CD4-positive, alpha-beta memory T cell (primary cell): Measurements from ENCODE around the gene PPAN. TPM values are rescaled to one million over a fixed set of nuclear protein-coding genes. Genes with fewer than 3 reads are reported as not detected.

Source experiments
- CTCF ChIA-PET: fragments of 350-600 bp; sonication (Branson Sonifier 250); formaldehyde crosslinking; loops from one replicate; lab custom pipeline; 2021; ENCODE audit warnings: inconsistent platforms; ENCODE audit not compliant: partially characterized antibody; lab: Charles Lee
- POLR2A ChIA-PET: fragments of 350-600 bp; sonication (Branson Sonifier 250); formaldehyde crosslinking; loops from one replicate; lab custom pipeline; 2021; ENCODE audit not compliant: partially characterized antibody; lab: Charles Lee
- DNase-seq, 5 donors: peaks; one replicate each; pipeline versions ENCODE4 v3.0.0 to v3.0.0-alpha.2; 2020 to 2022; ENCODE audit warnings: mixed read lengths in 1 of 5
- H3K27ac ChIP-seq: one replicate; pipeline ENCODE4 v1.7.0; 2013; ENCODE audit warnings: low read depth, low read length
- H3K27me3 ChIP-seq: 2 replicates; pipeline ENCODE4 v1.7.0; 2013; ENCODE audit warnings: mild to moderate bottlenecking, low read length, moderate library complexity; ENCODE audit not compliant: insufficient read depth
- H3K36me3 ChIP-seq: 2 replicates; pipeline ENCODE4 v1.7.0; 2013; ENCODE audit warnings: mild to moderate bottlenecking, low read length, moderate library complexity; ENCODE audit not compliant: insufficient read depth
- H3K4me1 ChIP-seq: 2 replicates; pipeline ENCODE4 v1.7.0; 2013; ENCODE audit warnings: mild to moderate bottlenecking, low read length, moderate library complexity; ENCODE audit not compliant: insufficient read depth
- H3K4me3 ChIP-seq, 2 donors: one replicate each; pipeline ENCODE4 v1.7.0; 2013; ENCODE audit warnings: low read length in 2 of 2, mild to moderate bottlenecking in 1 of 2
- H3K9me3 ChIP-seq, 2 donors: one replicate each; pipeline ENCODE4 v1.7.0; 2013; ENCODE audit warnings: low read length in 2 of 2, control low read depth in 1 of 2; ENCODE audit not compliant: control insufficient read depth in 1 of 2
- H3K27ac Mint-ChIP-seq, 7 donors: one replicate each; pipeline ENCODE4 v1.8.0; 2020 to 2021; ENCODE audit warnings: mixed read lengths in 7 of 7, mild to moderate bottlenecking in 6 of 7, inconsistent platforms in 3 of 7, moderate library complexity in 3 of 7
- H3K27me3 Mint-ChIP-seq, 2 donors: one replicate each; pipeline ENCODE4 v1.8.0; 2020 to 2021; ENCODE audit warnings: mixed read lengths in 2 of 2
- H3K36me3 Mint-ChIP-seq, 2 donors: one replicate each; pipeline ENCODE4 v1.8.0; 2020 to 2021; ENCODE audit warnings: mixed read lengths in 2 of 2, inconsistent platforms in 1 of 2, mild to moderate bottlenecking in 1 of 2
- H3K4me1 Mint-ChIP-seq, 4 donors: one replicate each; pipeline ENCODE4 v1.8.0; 2020 to 2021; ENCODE audit warnings: mixed read lengths in 4 of 4, mild to moderate bottlenecking in 1 of 4
- H3K4me3 Mint-ChIP-seq, 8 donors: one replicate each; pipeline ENCODE4 v1.8.0; 2020 to 2021; ENCODE audit warnings: mixed read lengths in 8 of 8, mild to moderate bottlenecking in 7 of 8, moderate library complexity in 6 of 8, inconsistent platforms in 3 of 8
- H3K9me3 Mint-ChIP-seq, 8 donors: one replicate each; pipeline ENCODE4 v1.8.0; 2020 to 2021; ENCODE audit warnings: mixed read lengths in 8 of 8, mild to moderate bottlenecking in 5 of 8, inconsistent platforms in 3 of 8, moderate library complexity in 1 of 8
- intact Hi-C: fragments of 100-400 bp; cut with micrococcal nuclease; formaldehyde crosslinking; loops from one replicate; pipeline ENCODE4 v1.15.1; 2023
- polyA plus RNA-seq, 2 donors: library from polyadenylated mRNA; unstranded; fragments of 300-500 nt; fragmentation: Illumina TruSeq; gene quantifications; one replicate each; pipeline ENCODE4 v1.2.3, GENCODE V29; 2021
- total RNA-seq, 2 experiments: library from RNA; stranded (reverse); gene quantifications; one replicate each; pipeline ENCODE4 v1.2.3, GENCODE V29; 2021

The PPAN gene
- total and polyA plus RNA-seq, 4 experiments from 2014 or later = 14.5 to 102 (median 71.8) TPM

DNA sequence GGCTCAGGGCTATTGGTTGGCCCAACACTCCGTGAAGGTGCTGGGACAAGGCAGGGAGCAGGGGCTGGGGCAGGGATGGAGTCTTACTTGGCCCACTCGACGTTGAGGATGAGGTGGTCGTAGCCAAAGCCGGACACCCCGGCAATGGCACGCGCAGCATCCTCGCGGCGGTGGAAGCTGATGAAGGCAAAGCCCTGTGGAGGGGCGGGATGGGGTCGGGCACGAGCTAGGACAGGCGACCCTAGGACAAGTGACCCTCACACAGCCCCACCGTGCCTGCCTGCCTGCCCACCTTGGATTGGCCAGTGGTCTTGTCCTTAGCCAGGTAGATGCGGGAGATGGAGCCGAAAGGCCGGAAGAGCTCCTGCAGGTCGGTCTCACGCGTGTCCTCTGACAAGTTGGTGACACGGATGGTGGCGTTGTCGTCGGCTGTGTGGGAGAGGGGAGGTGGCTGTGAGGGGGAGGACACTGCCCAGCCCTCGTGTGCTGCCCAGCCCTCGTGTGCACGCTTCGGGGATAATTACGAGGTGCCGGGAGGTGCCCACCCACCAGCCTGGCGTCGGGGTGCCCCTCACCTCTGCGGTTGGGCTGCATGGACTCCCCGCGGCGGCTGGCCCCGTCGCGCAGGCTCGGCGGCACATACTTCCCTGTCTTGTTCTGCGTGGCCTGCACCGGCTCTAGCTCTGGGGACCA is 9.4 kb downstream of the PPAN start:
- Mint-ChIP-seq H3K4me3 (peak overlapping the region in 1 of 8 donors; percentile 38), H3K9me3 (peaks cover 0 to 4% (median 0%) of the 10 kb centered on the region in 8 donors), H3K36me3 (peaks cover 18 to 53% of the 10 kb centered on the region in 2 donors), H3K4me1 (peaks cover 23 to 72% (median 34%) of the 10 kb centered on the region in 4 donors), H3K27ac (peak overlapping the region in 2 of 7 donors; percentile 27 to 36), H3K27me3 (no peaks in the 10 kb centered on the region)
- DNase-seq = no peak
- H3K4me1 ChIP-seq = peaks cover 58% of the 10 kb centered on the region
- POLR2A ChIA-PET = interaction anchor here (1.3 to 10.9 kb wide), 5 partner anchors 12 to 28 kb away, joined by 4 to 172 read pairs (median 31); partner anchors contain the start of genes ANGPTL6 and PPAN
- no peak overlapping the region for H3K4me3 ChIP-seq
- intact Hi-C loops = no loop called here
- no peak overlapping the region for H3K27ac ChIP-seq
- no peaks in the 10 kb centered on the region for H3K9me3 ChIP-seq
- peaks cover 43% of the 10 kb centered on the region for H3K36me3 ChIP-seq
- H3K27me3 ChIP-seq = no peaks in the 10 kb centered on the region
- CTCF ChIA-PET = interaction anchor here (0.7 to 7.5 kb wide), 6 partner anchors 11 to 27 kb away, joined by 3 to 99 read pairs (median 4); partner anchors contain the start of gene ANGPTL6

GRCh38 chr19:10116085-10116865 is 10.1 kb downstream of the PPAN start:
- Histone ChIP-seq H3K4me3 (no peak overlapping the region), H3K27me3 (no peaks in the 10 kb centered on the region), H3K27ac (no peak overlapping the region), H3K36me3 (peaks cover 38% of the 10 kb centered on the region), H3K9me3 (no peaks in the 10 kb centered on the region), H3K4me1 (peaks cover 51% of the 10 kb centered on the region)
- Mint-ChIP-seq H3K27me3 (no peaks in the 10 kb centered on the region), H3K9me3 (peaks cover 0 to 4% (median 0%) of the 10 kb centered on the region in 8 donors), H3K36me3 (peaks cover 15 to 50% of the 10 kb centered on the region in 2 donors), H3K4me3 (peak overlapping the region in 4 of 8 donors; percentile 9 to 71 (median 49)), H3K27ac (peak overlapping the region in 5 of 7 donors; percentile 27 to 86 (median 43)), H3K4me1 (peaks cover 21 to 66% (median 30%) of the 10 kb centered on the region in 4 donors)
- ChIA-PET POLR2A (interaction anchor here (1.3 to 10.9 kb wide), 4 partner anchors 13 to 27 kb away, joined by 4 to 172 read pairs (median 43); partner anchors contain the start of genes ANGPTL6 and PPAN), CTCF (interaction anchor here (0.7 to 7.5 kb wide), 6 partner anchors 12 to 89 kb away, joined by 3 to 99 read pairs (median 4); no protein-coding TSS in a partner anchor)
- intact Hi-C loops = no loop called here
- no peak for DNase-seq

DNA sequence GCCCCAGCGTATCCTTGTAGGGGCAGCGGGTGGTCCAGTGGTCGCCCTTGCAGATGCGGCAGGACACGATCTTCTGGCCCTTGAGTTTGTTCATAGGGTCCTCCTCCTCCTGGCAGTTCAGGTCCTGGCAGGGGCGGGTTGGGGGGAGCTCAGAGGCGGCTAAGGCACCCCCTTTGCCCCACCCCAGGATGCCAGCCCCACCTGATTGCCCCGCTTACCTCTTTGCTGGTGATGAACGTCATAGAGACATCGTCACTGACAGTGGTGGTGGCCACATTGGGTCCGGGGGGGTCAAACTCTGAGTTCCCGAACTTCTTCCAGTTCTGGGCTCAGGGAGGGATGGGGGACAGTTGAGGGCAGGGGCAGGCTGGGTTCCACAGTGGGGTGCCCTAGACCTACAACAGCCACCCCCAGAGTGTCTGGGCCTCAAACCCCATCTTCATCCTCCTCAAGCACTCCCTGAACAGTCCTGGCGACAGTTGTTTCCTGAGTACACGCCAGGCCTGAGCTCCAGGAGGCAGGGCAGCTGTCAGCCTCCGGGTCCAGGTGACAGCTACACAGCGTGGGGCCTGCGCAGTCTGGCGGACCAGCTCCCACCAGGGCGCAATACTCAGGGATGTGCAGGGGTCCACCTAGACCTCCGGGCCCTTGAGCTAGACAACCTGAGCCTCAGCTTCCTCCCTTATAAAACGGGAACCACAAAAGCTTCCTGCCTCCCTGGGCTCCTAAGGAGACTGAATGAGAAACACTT is 10.9 kb downstream of the PPAN start:
- H3K36me3 Mint-ChIP-seq = peaks cover 15 to 44% of the 10 kb centered on the region in 2 donors
- ChIA-PET POLR2A (interaction anchor here (0.8 to 10.9 kb wide), 6 partner anchors 12 to 216 kb away, joined by 3 to 172 read pairs (median 14); partner anchors contain the start of genes ANGPTL6, PPAN and RAVER1), CTCF (interaction anchor here (1.0 to 7.5 kb wide), 8 partner anchors 10 to 133 kb away, joined by 3 to 99 read pairs (median 4); partner anchors contain the start of genes ANGPTL6 and PPAN)
- peaks cover 0 to 4% (median 0%) of the 10 kb centered on the region in 8 donors for H3K9me3 Mint-ChIP-seq
- peak overlapping the region in 3 of 7 donors; percentile 13 to 51 (median 36) for H3K27ac Mint-ChIP-seq
- peak overlapping the region in 3 of 8 donors; percentile 25 to 71 (median 36) for H3K4me3 Mint-ChIP-seq
- Histone ChIP-seq H3K36me3 (peaks cover 35% of the 10 kb centered on the region), H3K4me3 (no peak overlapping the region), H3K27me3 (no peaks in the 10 kb centered on the region), H3K4me1 (peaks cover 43% of the 10 kb centered on the region), H3K9me3 (no peaks in the 10 kb centered on the region), H3K27ac (no peak overlapping the region)
- peaks cover 16 to 58% (median 24%) of the 10 kb centered on the region in 4 donors for H3K4me1 Mint-ChIP-seq
- H3K27me3 Mint-ChIP-seq = no peaks in the 10 kb centered on the region
- DNase-seq = no peak
- intact Hi-C loops = no loop called here

DNA sequence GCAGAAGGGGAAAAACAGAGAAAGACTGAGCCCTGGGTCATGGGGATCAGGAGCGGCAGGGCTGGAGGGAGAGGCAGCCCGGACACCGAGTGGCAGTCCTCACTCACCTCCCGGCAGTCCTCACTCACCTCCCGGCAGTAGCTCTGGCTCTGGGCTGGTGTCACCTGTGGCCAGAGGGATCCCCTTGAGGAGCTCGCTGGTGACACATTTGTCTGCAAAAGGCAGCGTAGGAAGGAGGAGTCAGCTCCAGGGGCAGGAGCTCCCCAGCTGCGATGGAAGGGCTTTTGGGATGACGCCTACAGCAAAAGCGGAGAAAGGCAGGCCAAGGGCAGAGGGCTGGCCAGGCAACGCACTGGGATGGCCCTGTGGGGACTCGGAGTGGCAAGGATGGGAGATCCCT is 12.8 kb downstream of the PPAN start:
- H3K27me3 ChIP-seq = no peaks in the 10 kb centered on the region
- ChIA-PET POLR2A (interaction anchor here (0.5 to 10.9 kb wide), 6 partner anchors 16 to 100 kb away, joined by 4 to 172 read pairs (median 21); partner anchors contain the start of genes ANGPTL6 and PPAN), CTCF (interaction anchor here (1.0 to 2.6 kb wide), 6 partner anchors 12 to 270 kb away, joined by 3 to 8 read pairs (median 6); partner anchors contain the start of gene PPAN)
- peaks cover 25% of the 10 kb centered on the region for H3K4me1 ChIP-seq
- Mint-ChIP-seq H3K9me3 (peaks cover 0 to 3% (median 0%) of the 10 kb centered on the region in 8 donors), H3K36me3 (peaks cover 15 to 34% of the 10 kb centered on the region in 2 donors), H3K4me1 (peaks cover 3 to 42% (median 10%) of the 10 kb centered on the region in 4 donors), H3K27ac (peak overlapping the region; percentile 61 to 95 (median 93)), H3K27me3 (no peaks in the 10 kb centered on the region), H3K4me3 (peak overlapping the region; percentile 89 to 96 (median 94))
- H3K36me3 ChIP-seq = peaks cover 35% of the 10 kb centered on the region
- H3K4me3 ChIP-seq = peak overlapping the region; percentile 95
- DNase-seq = no peak
- no peaks in the 10 kb centered on the region for H3K9me3 ChIP-seq
- intact Hi-C loops = loop anchor here (2.0 kb wide), 2 partner anchors 14 to 132 kb away; no protein-coding TSS in a partner anchor
- H3K27ac ChIP-seq = peak overlapping the region; percentile 79

DNA sequence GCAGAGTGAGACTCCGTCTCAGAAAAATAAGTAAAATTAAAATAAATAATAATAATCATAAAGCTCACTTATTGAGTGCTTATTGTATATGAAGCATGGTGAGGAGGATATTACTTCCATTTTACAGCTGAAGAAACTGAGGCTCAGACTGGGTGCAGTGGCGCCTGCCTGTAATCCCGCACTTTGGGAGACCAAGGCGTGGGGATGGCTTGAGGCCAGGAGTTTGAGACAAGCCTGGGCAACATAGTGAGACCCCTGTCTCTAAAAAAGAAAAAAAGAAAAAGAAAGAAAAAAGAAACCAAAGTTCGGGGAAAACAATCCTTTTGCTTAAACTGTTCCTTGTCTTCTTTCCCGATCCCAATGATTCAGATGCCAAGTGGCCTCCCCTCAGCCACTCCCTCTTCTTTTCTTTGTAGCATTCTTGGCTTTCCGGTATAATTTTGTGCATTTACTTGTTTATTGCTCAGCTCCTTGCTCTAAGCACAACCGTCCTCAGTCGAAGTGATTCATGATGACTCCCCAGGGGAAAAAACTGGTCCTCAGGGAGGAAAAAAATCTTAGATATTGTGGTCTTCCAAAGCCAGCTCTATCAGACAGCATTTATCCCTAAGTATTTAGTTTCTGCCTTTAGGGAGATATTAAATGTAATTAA is 14.5 kb downstream of the PPAN start:
- POLR2A ChIA-PET = interaction anchor here (0.7 to 10.9 kb wide), 6 partner anchors 11 to 74 kb away, joined by 4 to 172 read pairs (median 20); partner anchors contain the start of genes ANGPTL6, DNMT1 and PPAN
- Mint-ChIP-seq H3K27ac (no peak overlapping the region), H3K9me3 (no peaks in the 10 kb centered on the region), H3K36me3 (peaks cover 14 to 31% of the 10 kb centered on the region in 2 donors), H3K4me3 (peak overlapping the region in 3 of 8 donors; percentile 9 to 55 (median 27)), H3K4me1 (peaks cover 3 to 35% (median 10%) of the 10 kb centered on the region in 4 donors), H3K27me3 (no peaks in the 10 kb centered on the region)
- intact Hi-C loops = loop anchor here (1.0 kb wide), 1 partner anchor 22 kb away; no protein-coding TSS in a partner anchor
- Histone ChIP-seq H3K36me3 (peaks cover 21% of the 10 kb centered on the region), H3K27me3 (no peaks in the 10 kb centered on the region), H3K4me1 (peaks cover 25% of the 10 kb centered on the region), H3K9me3 (no peaks in the 10 kb centered on the region), H3K4me3 (no peak overlapping the region), H3K27ac (no peak overlapping the region)
- CTCF ChIA-PET = interaction anchor here (0.7 to 2.6 kb wide), 14 partner anchors 8 to 352 kb away, joined by 3 to 21 read pairs (median 4); partner anchors contain the start of gene P2RY11
- DNase-seq = no peak
